Chondrocyte (in vitro differentiated cells): ENCODE measurements around the gene CBY1. TPM values are rescaled to one million over a fixed set of nuclear protein-coding genes. Genes with fewer than 3 reads are reported as not detected.
"Not testable (repeated sequence)": the region's sequence is repeated elsewhere in the genome, so short reads cannot be mapped to it uniquely, and the experiment has no call there.

Experiments
- DNase-seq: peaks from one replicate; pipeline ENCODE4 v3.0.0; 2021; ENCODE audit warnings: mixed read lengths, low spot score
- H3K27ac Mint-ChIP-seq: one replicate; pipeline ENCODE4 v1.8.0; 2021; ENCODE audit warnings: mild to moderate bottlenecking, moderate library complexity, mixed read lengths; ENCODE audit not compliant: unreplicated experiment
- H3K27me3 Mint-ChIP-seq: 2 replicates; pipeline ENCODE4 v1.8.0; 2021; ENCODE audit warnings: low read depth, mixed read lengths
- H3K36me3 Mint-ChIP-seq: 2 replicates; pipeline ENCODE4 v1.8.0; 2021; ENCODE audit warnings: low read depth, mixed read lengths
- H3K4me1 Mint-ChIP-seq: 2 replicates; pipeline ENCODE4 v1.8.0; 2021; ENCODE audit warnings: low read depth, mild to moderate bottlenecking, mixed read lengths
- H3K4me3 Mint-ChIP-seq: one replicate; pipeline ENCODE4 v1.8.0; 2021; ENCODE audit warnings: mild to moderate bottlenecking, moderate library complexity, mixed read lengths; ENCODE audit not compliant: unreplicated experiment
- H3K9me3 Mint-ChIP-seq: 2 replicates; pipeline ENCODE4 v1.8.0; 2021; ENCODE audit warnings: low read depth, mixed read lengths
- total RNA-seq: library from RNA; stranded (reverse); gene quantifications from 3 replicates; pipeline ENCODE4 v1.2.1, GENCODE V29; 2021
- TF ChIP-seq, protein P1 (sequence below): fragments of 200-600 bp; sonication (generic); IDR thresholded peaks from 2 replicates; pipeline ENCODE4 v1.5.0; 2021; ENCODE audit warnings: antibody characterized with exemption, mild to moderate bottlenecking, moderate library complexity

The CBY1 gene
- total RNA-seq, 1 donor from 2014 or later: 29.9 TPM

GRCh38 chr22:38632528-38632927, 23.9 kb upstream of the CBY1 start:
- Mint-ChIP-seq H3K4me3 (no peak overlapping the region), H3K27ac (no peak overlapping the region), H3K36me3 (peaks cover 25% of the 10 kb centered on the region), H3K9me3 (no peaks in the 10 kb centered on the region), H3K4me1 (no peaks in the 10 kb centered on the region), H3K27me3 (no peaks in the 10 kb centered on the region)
- TF ChIP-seq, protein P1, sequence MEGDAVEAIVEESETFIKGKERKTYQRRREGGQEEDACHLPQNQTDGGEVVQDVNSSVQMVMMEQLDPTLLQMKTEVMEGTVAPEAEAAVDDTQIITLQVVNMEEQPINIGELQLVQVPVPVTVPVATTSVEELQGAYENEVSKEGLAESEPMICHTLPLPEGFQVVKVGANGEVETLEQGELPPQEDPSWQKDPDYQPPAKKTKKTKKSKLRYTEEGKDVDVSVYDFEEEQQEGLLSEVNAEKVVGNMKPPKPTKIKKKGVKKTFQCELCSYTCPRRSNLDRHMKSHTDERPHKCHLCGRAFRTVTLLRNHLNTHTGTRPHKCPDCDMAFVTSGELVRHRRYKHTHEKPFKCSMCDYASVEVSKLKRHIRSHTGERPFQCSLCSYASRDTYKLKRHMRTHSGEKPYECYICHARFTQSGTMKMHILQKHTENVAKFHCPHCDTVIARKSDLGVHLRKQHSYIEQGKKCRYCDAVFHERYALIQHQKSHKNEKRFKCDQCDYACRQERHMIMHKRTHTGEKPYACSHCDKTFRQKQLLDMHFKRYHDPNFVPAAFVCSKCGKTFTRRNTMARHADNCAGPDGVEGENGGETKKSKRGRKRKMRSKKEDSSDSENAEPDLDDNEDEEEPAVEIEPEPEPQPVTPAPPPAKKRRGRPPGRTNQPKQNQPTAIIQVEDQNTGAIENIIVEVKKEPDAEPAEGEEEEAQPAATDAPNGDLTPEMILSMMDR: no peak
- no peak for DNase-seq

DNA sequence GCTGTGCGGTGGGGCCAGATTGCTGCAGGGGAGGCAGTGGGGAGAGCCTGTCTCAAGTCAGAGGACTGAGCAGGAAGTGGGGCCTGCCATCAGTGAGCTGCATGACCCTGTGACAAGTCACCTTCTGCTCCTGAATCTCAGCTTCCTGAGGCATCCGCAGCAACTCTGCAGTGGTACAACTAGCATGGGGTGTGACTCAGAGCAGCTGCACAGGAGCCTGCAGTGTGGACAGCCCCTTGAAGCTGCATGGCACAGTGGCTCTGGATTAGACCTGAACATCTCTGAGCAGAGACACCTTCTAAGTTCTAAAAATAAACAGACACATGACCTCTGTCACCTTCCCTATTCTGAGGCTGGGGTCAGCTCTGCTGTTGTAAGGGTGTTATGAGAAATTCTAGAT, 18.2 kb upstream of the CBY1 start:
- Mint-ChIP-seq H3K4me3 (no peak overlapping the region), H3K36me3 (peaks cover 12% of the 10 kb centered on the region), H3K4me1 (no peaks in the 10 kb centered on the region), H3K27ac (no peak overlapping the region), H3K9me3 (no peaks in the 10 kb centered on the region), H3K27me3 (no peaks in the 10 kb centered on the region)
- no peak for DNase-seq
- TF ChIP-seq, protein P1: no peak

GRCh38 chr22:38638728-38639127, 17.7 kb upstream of the CBY1 start:
- Mint-ChIP-seq H3K27ac (no peak overlapping the region), H3K4me3 (no peak overlapping the region), H3K27me3 (no peaks in the 10 kb centered on the region), H3K36me3 (peaks cover 12% of the 10 kb centered on the region), H3K4me1 (no peaks in the 10 kb centered on the region), H3K9me3 (no peaks in the 10 kb centered on the region)
- TF ChIP-seq, protein P1: no peak
- no peak for DNase-seq

DNA sequence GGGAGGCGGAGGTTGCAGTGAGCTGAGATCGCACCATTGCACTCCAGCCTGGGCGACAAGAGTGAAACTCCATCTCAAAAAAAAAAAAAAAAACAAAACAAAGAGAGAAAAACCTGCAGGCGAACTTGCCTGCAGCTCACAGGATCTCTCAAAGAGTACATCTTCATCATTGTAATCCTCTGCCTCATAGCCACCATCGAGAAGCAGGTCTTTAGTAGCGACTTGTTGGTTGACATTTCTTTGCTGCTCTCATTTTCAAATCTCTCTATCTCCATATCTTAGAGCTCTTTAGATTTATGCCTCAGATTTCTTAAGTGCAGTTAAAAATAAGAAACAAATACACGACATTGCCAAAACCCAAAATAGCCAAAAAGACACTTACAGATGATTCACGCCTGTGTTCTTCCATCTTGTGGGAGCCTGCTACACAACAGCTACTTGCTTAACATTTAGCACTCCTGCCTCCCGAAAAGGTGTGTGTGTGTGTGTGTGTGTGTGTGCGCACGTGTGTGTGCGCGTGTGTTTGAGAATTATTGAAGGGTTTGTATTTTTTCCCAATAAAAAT, 14.9 kb upstream of the CBY1 start:
- no peak for DNase-seq
- Mint-ChIP-seq H3K4me3 (no peak overlapping the region), H3K27me3 (no peaks in the 10 kb centered on the region), H3K36me3 (peaks cover 6% of the 10 kb centered on the region), H3K4me1 (no peaks in the 10 kb centered on the region), H3K27ac (no peak overlapping the region), H3K9me3 (no peaks in the 10 kb centered on the region)
- TF ChIP-seq, protein P1: no peak

- not testable (repeated sequence) for H3K9me3 Mint-ChIP-seq, H3K36me3 Mint-ChIP-seq, H3K27me3 Mint-ChIP-seq, DNase-seq, H3K4me3 Mint-ChIP-seq, H3K27ac Mint-ChIP-seq, H3K4me1 Mint-ChIP-seq
These were observed 12.2 kb upstream of the CBY1 start for GRCh38 chr22:38644245-38644644.

- no peak for DNase-seq
- TF ChIP-seq, protein P1: no peak
- no peaks in the 10 kb centered on the region for H3K4me1 Mint-ChIP-seq
- peaks cover 6% of the 10 kb centered on the region for H3K36me3 Mint-ChIP-seq
- no peaks in the 10 kb centered on the region for H3K27me3 Mint-ChIP-seq
- no peak overlapping the region for H3K4me3 Mint-ChIP-seq
- H3K27ac Mint-ChIP-seq: no peak overlapping the region
- no peaks in the 10 kb centered on the region for H3K9me3 Mint-ChIP-seq
These were observed 11.0 kb upstream of the CBY1 start for GRCh38 chr22:38645430-38645829.
